T follicular helper cell (primary cell): ENCODE data around the gene RBM48.
"Not testable (repeated sequence)": the region's sequence is repeated elsewhere in the genome, so short reads cannot be mapped to it uniquely, and the experiment has no call there.

ENCODE experiments used
- DNase-seq: peaks from one replicate; pipeline ENCODE4 v3.0.0-alpha.2; 2020; ENCODE audit warnings: low read depth

The RBM48 gene

GRCh38 chr7:92545116-92545515, 16.5 kb downstream of the RBM48 start:
- not testable (repeated sequence) for DNase-seq

- DNase-seq, result no peak
These were observed 18.4 kb downstream of the RBM48 start for GRCh38 chr7:92546856-92547497.

GRCh38 chr7:92547579-92547978, 19.0 kb downstream of the RBM48 start:
- DNase-seq, result no peak

- no peak for DNase-seq
These were observed 21.6 kb downstream of the RBM48 start for GRCh38 chr7:92550194-92550593.

- no peak for DNase-seq
These were observed 28.7 kb downstream of the RBM48 start for GRCh38 chr7:92557249-92557648.

GRCh38 chr7:92557808-92558362, 29.3 kb downstream of the RBM48 start:
- no peak for DNase-seq

GRCh38 chr7:92560602-92561001, 32.0 kb downstream of the RBM48 start:
- no peak for DNase-seq

- DNase-seq, result no peak
These were observed 34.8 kb downstream of the RBM48 start for GRCh38 chr7:92563345-92563744.

GRCh38 chr7:92567460-92567859, 38.9 kb downstream of the RBM48 start:
- no peak for DNase-seq

GRCh38 chr7:92569137-92569536, 40.5 kb downstream of the RBM48 start:
- no peak for DNase-seq

GRCh38 chr7:92576296-92576695, 47.7 kb downstream of the RBM48 start:
- no peak for DNase-seq

- DNase-seq, result no peak
These were observed 54.4 kb downstream of the RBM48 start for GRCh38 chr7:92582948-92583347.

GRCh38 chr7:92584953-92585352, 56.4 kb downstream of the RBM48 start:
- DNase-seq, result no peak

- no peak for DNase-seq
These were observed 57.8 kb downstream of the RBM48 start for GRCh38 chr7:92586403-92586802.

- DNase-seq, result no peak
These were observed 58.2 kb downstream of the RBM48 start for GRCh38 chr7:92586841-92587240.
